ENCODE data around the gene ANKRD44.

DNA sequence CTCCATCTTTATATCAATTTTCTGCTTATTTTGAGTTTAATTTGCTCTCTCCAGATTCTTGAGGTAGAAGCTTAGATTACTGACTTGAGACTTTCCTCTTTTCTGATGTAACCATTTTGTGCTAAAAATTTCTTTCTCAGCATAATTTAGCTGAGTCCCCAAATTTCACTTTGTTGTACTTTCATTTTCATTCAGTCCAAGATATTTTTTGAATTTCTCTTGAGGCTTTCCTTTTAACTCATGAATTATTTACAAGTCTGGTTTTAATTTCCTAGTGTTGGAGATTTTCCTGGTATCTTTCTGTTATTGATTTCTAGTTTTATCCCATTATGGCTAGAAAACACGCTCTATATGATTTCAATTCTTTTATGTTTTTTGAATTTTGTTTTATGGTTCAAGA is 239.4 kb downstream of the ANKRD44 start:
- TF ChIP-seq, protein P1, sequence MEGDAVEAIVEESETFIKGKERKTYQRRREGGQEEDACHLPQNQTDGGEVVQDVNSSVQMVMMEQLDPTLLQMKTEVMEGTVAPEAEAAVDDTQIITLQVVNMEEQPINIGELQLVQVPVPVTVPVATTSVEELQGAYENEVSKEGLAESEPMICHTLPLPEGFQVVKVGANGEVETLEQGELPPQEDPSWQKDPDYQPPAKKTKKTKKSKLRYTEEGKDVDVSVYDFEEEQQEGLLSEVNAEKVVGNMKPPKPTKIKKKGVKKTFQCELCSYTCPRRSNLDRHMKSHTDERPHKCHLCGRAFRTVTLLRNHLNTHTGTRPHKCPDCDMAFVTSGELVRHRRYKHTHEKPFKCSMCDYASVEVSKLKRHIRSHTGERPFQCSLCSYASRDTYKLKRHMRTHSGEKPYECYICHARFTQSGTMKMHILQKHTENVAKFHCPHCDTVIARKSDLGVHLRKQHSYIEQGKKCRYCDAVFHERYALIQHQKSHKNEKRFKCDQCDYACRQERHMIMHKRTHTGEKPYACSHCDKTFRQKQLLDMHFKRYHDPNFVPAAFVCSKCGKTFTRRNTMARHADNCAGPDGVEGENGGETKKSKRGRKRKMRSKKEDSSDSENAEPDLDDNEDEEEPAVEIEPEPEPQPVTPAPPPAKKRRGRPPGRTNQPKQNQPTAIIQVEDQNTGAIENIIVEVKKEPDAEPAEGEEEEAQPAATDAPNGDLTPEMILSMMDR (conservative IDR thresholded peaks at IDR 0.05; ENCODE audit: low read length), result no peak
- no peak for TF ChIP-seq EZH2phosphoT487 (IDR thresholded peaks at IDR 0.05; ENCODE audit: borderline replicate concordance)
